Cardiac muscle cell (in vitro differentiated cells and primary cell): ENCODE data around the gene ARHGAP26. TPM values are rescaled to one million over a fixed set of nuclear protein-coding genes. Genes with fewer than 3 reads are reported as not detected.

ENCODE experiments used
- DNase-seq, 2 donors: peaks; one replicate each; pipeline versions ENCODE4 v3.0.0 to v3.0.0-alpha.2; 2010 to 2017; ENCODE audit warnings: low read depth in 1 of 2, low spot score in 1 of 2
- H3K27ac ChIP-seq: fragments of 200-600 bp; sonication (generic); 2 replicates; pipeline ENCODE4 v1.5.1; 2016
- H3K27me3 ChIP-seq: fragments of 200-600 bp; sonication (generic); 2 replicates; pipeline ENCODE4 v1.6.0; 2016; ENCODE audit warnings: control low read depth
- H3K36me3 ChIP-seq: fragments of 200-600 bp; sonication (generic); 2 replicates; pipeline ENCODE4 v1.5.1; 2016; ENCODE audit warnings: control low read depth
- H3K4me1 ChIP-seq: fragments of 200-600 bp; sonication (generic); 2 replicates; pipeline ENCODE4 v1.8.1; 2017; ENCODE audit warnings: low read depth, mild to moderate bottlenecking, mixed run types
- H3K4me3 ChIP-seq: fragments of 200-600 bp; sonication (generic); 2 replicates; pipeline ENCODE4 v1.5.1; 2016; ENCODE audit warnings: mild to moderate bottlenecking
- H3K9me3 ChIP-seq: fragments of 200-600 bp; sonication (generic); 2 replicates; pipeline ENCODE4 v1.5.1; 2017; ENCODE audit warnings: low read depth, mild to moderate bottlenecking, control low read depth
- polyA plus RNA-seq: library from polyadenylated mRNA; unstranded; fragments of >200 nt; fragmentation: Nextera tagmentation; extraction: Ambion mirVana; gene quantifications from 2 replicates; pipeline ENCODE4 v1.2.1, GENCODE V29; 2016
- total RNA-seq: library from RNA; depleted of rRNA; stranded (reverse); fragments of >200 nt; gene quantifications from 2 replicates; pipeline ENCODE4 v1.2.3, GENCODE V29; 2016
- TF ChIP-seq, protein P1 (sequence below): IDR thresholded peaks from 2 replicates; pipeline ENCODE4 v1.5.1; 2012; ENCODE audit warnings: low read depth, mild to moderate bottlenecking, low read length

Gene ARHGAP26
- total and polyA plus RNA-seq, 2 experiments from 2014 or later = 12.7 to 16.2 TPM

- no peaks in the 10 kb centered on the region for H3K36me3 ChIP-seq
- H3K4me3 ChIP-seq = no peak overlapping the region
- H3K9me3 ChIP-seq = no peaks in the 10 kb centered on the region
- H3K27ac ChIP-seq = no peak overlapping the region
- no peaks in the 10 kb centered on the region for H3K4me1 ChIP-seq
- DNase-seq = no peak
- no peaks in the 10 kb centered on the region for H3K27me3 ChIP-seq
- TF ChIP-seq, protein P1, sequence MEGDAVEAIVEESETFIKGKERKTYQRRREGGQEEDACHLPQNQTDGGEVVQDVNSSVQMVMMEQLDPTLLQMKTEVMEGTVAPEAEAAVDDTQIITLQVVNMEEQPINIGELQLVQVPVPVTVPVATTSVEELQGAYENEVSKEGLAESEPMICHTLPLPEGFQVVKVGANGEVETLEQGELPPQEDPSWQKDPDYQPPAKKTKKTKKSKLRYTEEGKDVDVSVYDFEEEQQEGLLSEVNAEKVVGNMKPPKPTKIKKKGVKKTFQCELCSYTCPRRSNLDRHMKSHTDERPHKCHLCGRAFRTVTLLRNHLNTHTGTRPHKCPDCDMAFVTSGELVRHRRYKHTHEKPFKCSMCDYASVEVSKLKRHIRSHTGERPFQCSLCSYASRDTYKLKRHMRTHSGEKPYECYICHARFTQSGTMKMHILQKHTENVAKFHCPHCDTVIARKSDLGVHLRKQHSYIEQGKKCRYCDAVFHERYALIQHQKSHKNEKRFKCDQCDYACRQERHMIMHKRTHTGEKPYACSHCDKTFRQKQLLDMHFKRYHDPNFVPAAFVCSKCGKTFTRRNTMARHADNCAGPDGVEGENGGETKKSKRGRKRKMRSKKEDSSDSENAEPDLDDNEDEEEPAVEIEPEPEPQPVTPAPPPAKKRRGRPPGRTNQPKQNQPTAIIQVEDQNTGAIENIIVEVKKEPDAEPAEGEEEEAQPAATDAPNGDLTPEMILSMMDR = no peak
Observed at GRCh38 chr5:143194713-143195112, 424.5 kb downstream of the ARHGAP26 start.

DNA sequence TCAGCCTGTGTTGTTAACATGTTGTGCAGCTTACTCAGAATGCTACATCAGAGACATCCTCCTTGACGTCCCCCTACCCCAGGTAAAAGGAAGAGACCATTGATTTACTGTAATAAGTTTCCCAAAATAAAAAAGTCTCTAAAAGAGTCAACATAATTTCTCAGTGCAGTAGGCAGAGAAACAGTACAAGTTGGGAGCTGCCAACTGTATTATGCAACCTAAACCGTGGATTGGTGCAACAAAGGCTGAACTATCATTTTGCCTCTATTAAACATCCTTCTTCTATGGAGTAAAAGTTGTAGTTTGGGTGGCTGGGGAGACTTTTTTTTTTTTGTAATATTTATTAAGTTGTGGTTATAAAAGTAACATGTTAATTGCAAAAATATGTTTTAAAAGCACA lies 425.3 kb downstream of the ARHGAP26 start:
- TF ChIP-seq, protein P1 = no peak
- Histone ChIP-seq H3K36me3 (no peaks in the 10 kb centered on the region), H3K4me1 (no peaks in the 10 kb centered on the region), H3K27me3 (no peaks in the 10 kb centered on the region), H3K4me3 (no peak overlapping the region), H3K27ac (no peak overlapping the region), H3K9me3 (no peaks in the 10 kb centered on the region)
- peak in 1 of 2 donors; percentile 75 for DNase-seq

DNA sequence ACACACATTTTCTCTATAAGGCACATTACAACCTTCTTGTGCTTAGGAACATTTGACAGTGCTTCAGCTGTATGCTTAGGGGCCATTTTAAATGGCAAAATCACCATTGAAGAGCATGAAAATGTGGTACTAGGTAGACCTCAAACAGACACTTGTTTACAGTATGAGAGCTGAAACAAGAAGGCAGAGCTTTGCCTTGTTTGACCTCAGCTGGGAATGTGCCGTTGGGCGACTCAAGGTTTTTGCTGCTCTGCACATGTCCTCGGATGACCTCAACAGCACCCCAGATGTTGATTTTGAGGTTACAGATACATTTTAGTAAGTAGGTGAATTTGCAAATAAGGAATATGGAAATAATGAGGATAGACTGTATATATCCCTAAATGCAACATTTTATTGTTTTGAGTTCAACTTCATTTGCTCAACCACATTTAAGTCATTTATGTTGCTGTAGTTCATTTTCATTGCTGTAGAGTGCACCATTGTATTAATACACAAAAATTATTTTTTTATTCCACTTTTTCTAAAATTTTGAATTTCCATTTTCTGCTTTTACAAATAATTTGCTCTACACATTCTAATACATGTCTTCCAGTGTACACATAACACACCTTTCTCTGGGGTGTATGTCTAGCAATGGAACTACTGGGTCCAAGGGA lies 426.6 kb downstream of the ARHGAP26 start:
- TF ChIP-seq, protein P1 = no peak
- DNase-seq = no peak
- Histone ChIP-seq H3K4me1 (peaks cover 6% of the 10 kb centered on the region), H3K27ac (no peak overlapping the region), H3K9me3 (no peaks in the 10 kb centered on the region), H3K4me3 (no peak overlapping the region), H3K27me3 (no peaks in the 10 kb centered on the region), H3K36me3 (no peaks in the 10 kb centered on the region)

- TF ChIP-seq, protein P1 = no peak
- Histone ChIP-seq H3K27me3 (no peaks in the 10 kb centered on the region), H3K36me3 (no peaks in the 10 kb centered on the region), H3K4me3 (no peak overlapping the region), H3K4me1 (peaks cover 6% of the 10 kb centered on the region), H3K27ac (no peak overlapping the region), H3K9me3 (no peaks in the 10 kb centered on the region)
- DNase-seq = no peak
Observed at GRCh38 chr5:143197260-143197656, 427.1 kb downstream of the ARHGAP26 start.

DNA sequence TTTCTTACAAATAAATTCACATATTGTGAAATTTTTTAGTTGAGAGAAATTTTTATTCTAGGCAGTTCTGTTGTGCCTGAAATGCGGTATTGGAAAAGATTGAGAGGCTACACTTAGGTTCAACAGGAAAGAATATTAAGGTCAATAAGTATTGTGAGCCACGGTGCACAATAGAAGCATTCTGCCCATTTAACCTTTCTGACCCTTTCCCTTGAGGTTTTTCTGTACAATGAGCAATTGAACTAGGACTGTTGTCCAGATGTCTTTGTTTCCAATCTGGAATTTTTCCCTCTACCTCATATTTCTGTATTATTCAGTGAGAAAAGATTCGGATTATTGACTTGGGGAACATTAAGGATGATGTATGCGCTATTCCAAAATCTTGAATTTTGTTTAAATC lies 428.2 kb downstream of the ARHGAP26 start:
- H3K36me3 ChIP-seq = no peaks in the 10 kb centered on the region
- H3K27ac ChIP-seq = no peak overlapping the region
- H3K4me1 ChIP-seq = peaks cover 6% of the 10 kb centered on the region
- DNase-seq = no peak
- no peaks in the 10 kb centered on the region for H3K27me3 ChIP-seq
- no peak overlapping the region for H3K4me3 ChIP-seq
- no peaks in the 10 kb centered on the region for H3K9me3 ChIP-seq
- TF ChIP-seq, protein P1 = no peak
